Measurements from ENCODE around the gene CHCHD4.
"Not testable (repeated sequence)": the region's sequence is repeated elsewhere in the genome, so short reads cannot be mapped to it uniquely, and the experiment has no call there.

The CHCHD4 gene

GRCh38 chr3:14120111-14120920 is 4.4 kb downstream of the CHCHD4 start:
- DNase-seq (ENCODE audit: low read depth), result no peak

GRCh38 chr3:14119651-14120050 is 5.0 kb downstream of the CHCHD4 start:
- no peak for DNase-seq (ENCODE audit: low read depth)

GRCh38 chr3:14118400-14119381 is 6.0 kb downstream of the CHCHD4 start:
- no peak for DNase-seq (ENCODE audit: low read depth)

GRCh38 chr3:14117468-14118399 is 6.9 kb downstream of the CHCHD4 start:
- no peak for DNase-seq (ENCODE audit: low read depth)

DNA sequence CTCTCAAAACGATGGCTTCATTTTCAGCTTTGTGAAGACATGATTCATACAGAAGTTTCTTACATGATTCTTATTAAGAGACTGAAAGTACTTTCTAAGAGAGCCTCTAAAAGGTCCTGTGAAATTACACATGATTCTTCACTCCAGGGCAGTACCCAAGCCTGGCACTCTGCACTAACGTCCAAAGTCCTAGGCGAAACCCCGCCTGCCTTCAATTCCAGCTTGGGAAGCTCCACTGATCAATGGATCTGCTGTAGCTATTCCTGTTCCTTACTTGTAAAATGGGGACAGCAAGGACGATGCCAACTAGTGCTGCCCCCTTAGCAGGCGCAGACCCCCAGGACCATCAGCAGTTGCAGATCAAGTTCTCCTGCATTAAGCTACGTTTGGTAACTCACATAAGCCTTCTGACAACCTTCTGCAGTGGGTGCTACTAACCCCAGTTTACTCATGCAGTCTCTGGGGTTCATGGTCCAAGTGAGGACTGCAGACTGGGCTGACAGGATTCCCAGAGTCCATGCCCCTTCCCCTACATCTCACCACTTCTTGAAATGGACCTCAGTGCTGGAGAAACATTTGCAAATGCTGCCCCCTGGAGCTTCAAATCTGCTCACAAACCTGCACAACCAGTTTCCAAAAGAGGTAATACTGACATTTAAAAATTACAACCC is 10.6 kb downstream of the CHCHD4 start:
- no peak for DNase-seq (ENCODE audit: low read depth)

DNA sequence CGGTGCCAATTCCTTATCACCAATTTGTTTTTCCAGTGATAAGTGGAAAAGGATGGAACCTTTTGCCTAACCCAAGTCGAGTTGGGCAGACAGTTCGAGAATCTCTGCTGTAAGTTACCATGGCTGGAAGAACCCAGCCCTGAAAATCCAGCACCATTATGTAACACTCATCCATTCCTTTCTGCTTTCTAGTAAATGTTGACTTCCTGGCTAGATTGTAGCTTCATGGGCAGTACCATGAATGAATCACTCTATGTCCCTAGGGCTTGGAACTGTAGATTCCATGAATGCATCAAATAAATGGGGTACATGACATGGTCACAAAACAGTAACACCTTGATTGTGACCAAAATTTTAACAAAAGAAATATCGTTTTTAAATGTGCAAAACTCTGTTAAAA is 14.0 kb downstream of the CHCHD4 start:
- no peak for DNase-seq (ENCODE audit: low read depth)

DNA sequence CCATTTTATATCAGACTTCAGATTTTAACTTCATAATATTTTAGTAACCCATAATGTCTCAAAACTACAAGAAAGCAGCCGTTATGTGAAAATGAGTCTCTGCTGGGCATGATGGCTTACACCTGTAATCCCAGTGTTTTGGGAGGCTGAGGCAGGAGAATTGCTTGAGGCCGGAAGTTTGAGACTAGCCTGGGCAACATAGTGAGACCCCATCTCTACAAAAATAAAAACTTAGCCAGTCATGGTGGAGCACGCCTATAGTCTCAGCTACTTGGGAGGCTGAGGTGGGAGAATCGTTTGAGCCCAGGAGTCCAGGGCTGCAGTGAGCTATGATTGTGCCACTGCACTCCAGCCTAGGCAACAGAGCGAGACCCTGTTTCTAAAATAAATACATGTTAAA is 14.8 kb downstream of the CHCHD4 start:
- not testable (repeated sequence) for DNase-seq (ENCODE audit: low read depth)

GRCh38 chr3:14097616-14098391 is 26.9 kb downstream of the CHCHD4 start:
- no peak for DNase-seq (ENCODE audit: low read depth)

DNA sequence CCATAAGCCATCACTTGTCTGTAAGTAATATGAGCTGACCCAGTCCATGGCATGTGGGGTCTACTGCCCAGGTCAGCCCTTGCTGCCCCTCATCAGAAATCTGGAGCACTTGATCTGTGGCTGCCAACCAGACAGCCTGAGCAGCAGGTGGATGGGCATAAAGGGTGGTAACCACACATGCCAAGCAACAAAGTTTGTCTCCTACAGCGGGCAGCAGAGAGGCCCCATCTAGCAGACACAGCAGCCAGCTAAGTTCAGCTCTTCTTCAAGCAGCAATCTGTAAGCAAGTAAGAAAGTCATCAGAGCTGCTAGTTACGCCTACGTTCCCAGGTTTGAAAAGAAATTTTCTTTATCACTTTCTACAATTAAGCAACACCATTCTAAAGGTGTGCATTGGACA is 27.9 kb downstream of the CHCHD4 start:
- no peak for DNase-seq (ENCODE audit: low read depth)

GRCh38 chr3:14093831-14094230 is 30.8 kb downstream of the CHCHD4 start:
- no peak for DNase-seq (ENCODE audit: low read depth)

- no peak for DNase-seq (ENCODE audit: low read depth)
These were observed 32.2 kb downstream of the CHCHD4 start for GRCh38 chr3:14092464-14092863.

DNA sequence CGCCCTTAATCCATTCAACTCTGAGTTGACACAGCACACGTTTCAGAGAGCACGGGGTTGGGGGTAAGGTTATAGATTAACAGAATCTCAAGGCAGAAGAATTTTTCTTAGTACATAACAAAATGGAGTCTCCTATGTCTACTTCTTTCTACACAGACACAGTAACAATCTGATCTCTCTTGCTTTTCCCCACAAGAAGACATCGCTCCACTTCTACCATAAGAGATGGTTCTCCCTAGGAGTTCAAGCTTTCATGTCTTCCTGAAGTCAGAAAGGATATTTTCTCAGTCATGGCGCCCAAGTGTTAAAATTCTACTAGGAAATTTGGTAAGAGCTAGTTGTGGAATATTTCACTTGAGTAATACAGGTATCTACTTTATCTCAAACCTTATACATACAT is 32.7 kb downstream of the CHCHD4 start:
- not testable (repeated sequence) for DNase-seq (ENCODE audit: low read depth)

DNA sequence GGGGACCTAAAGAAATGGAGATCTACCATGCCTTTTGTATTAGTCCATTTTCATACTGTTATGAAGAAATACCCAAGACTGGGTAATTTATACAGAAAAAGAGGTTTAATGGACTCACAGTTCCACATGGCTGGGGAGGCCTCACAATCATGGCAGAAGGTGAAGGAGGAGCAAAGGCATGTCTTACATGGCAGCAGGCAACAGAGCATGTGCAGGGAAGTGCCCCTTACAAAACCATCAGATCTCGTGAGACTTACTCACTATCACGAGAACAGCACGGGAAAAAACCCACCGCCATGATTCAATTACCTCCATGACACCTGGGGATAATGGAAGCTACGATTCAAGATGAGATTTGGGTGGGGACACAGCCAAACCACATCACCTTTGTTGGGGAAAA is 37.2 kb downstream of the CHCHD4 start:
- not testable (repeated sequence) for DNase-seq (ENCODE audit: low read depth)

- DNase-seq (ENCODE audit: low read depth), result no peak
These were observed 42.5 kb downstream of the CHCHD4 start for GRCh38 chr3:14082108-14082657.

- DNase-seq (ENCODE audit: low read depth), result no peak
These were observed 47.4 kb downstream of the CHCHD4 start for GRCh38 chr3:14077310-14077709.

DNA sequence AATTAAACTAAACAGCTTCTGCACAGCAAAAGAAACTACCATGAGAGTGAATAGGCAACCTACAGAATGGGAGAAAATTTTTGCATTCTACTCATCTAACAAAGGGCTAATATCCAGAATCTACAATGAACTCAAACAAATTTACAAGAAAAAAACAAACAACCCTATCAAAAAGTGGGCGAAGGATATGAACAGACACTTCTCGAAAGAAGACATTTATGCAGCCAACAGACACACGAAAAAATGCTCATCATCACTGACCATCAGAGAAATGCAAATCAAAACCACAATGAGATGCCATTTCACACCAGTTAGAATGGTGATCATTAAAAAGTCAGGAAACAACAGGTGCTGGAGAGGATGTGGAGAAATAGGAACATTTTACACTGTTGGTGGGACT is 49.4 kb downstream of the CHCHD4 start:
- not testable (repeated sequence) for DNase-seq (ENCODE audit: low read depth)

- no peak for DNase-seq (ENCODE audit: low read depth)
These were observed 59.8 kb downstream of the CHCHD4 start for GRCh38 chr3:14064910-14065309.

- no peak for DNase-seq (ENCODE audit: low read depth)
These were observed 61.5 kb downstream of the CHCHD4 start for GRCh38 chr3:14063152-14063551.
